ENCODE measurements around the gene NKX1-1.
"Not testable (repeated sequence)": the region's sequence is repeated elsewhere in the genome, so short reads cannot be mapped to it uniquely, and the experiment has no call there.

- TF ChIP-seq CTCF (conservative IDR thresholded peaks at IDR 0.05 in 1 of 2, IDR thresholded peaks at IDR 0.05 in 1 of 2; ENCODE audit: low read depth in 1 of 2, low read length in 2 of 2); EZH2 (IDR thresholded peaks at IDR 0.05; ENCODE audit: low read length, missing control alignments): not testable (repeated sequence)
Observed at GRCh38 chr4:1372576-1372975, 33.7 kb downstream of the NKX1-1 start.
